Mesenchymal stem cell (in vitro differentiated cells and primary cell): Measurements from ENCODE around the gene TAF10.

Source experiments
- DNase-seq: peaks from one replicate; pipeline ENCODE4 v3.0.0-alpha.2; 2013
- H2AFZ ChIP-seq: one replicate; pipeline ENCODE4 v1.6.1; 2013; ENCODE audit warnings: low read depth, mild to moderate bottlenecking, control low read depth, inconsistent platforms, low read length, moderate library complexity
- H2AK5ac ChIP-seq: 2 replicates; pipeline ENCODE4 v1.6.1; 2013; ENCODE audit warnings: low read length, moderate library complexity, mild to moderate bottlenecking, inconsistent platforms; ENCODE audit not compliant: severe bottlenecking
- H2BK120ac ChIP-seq: one replicate; pipeline ENCODE4 v1.6.1; 2013; ENCODE audit warnings: low read depth, mild to moderate bottlenecking, inconsistent platforms, low read length, moderate library complexity
- H2BK12ac ChIP-seq, 2 experiments: one replicate each; pipeline ENCODE4 v1.6.1; 2013; ENCODE audit warnings: inconsistent platforms in 2 of 2, low read length in 2 of 2, mild to moderate bottlenecking in 2 of 2, moderate library complexity in 2 of 2, control low read depth in 1 of 2
- H2BK15ac ChIP-seq: one replicate; pipeline ENCODE4 v1.6.1; 2013; ENCODE audit warnings: mild to moderate bottlenecking, low read depth, inconsistent platforms; ENCODE audit not compliant: poor library complexity, severe bottlenecking
- H2BK5ac ChIP-seq: 2 replicates; pipeline ENCODE4 v1.6.1; 2013; ENCODE audit warnings: low read depth, mild to moderate bottlenecking, low read length, control low read depth, inconsistent platforms; ENCODE audit not compliant: poor library complexity, severe bottlenecking
- H3K14ac ChIP-seq, 2 experiments: one replicate each; pipeline ENCODE4 v1.6.1; 2013; ENCODE audit warnings: inconsistent platforms in 2 of 2, low read length in 2 of 2, control low read depth in 1 of 2, mild to moderate bottlenecking in 1 of 2, moderate library complexity in 1 of 2
- H3K18ac ChIP-seq, 2 experiments: one replicate each; pipeline ENCODE4 v1.6.1; 2013; ENCODE audit warnings: inconsistent platforms in 2 of 2, low read length in 2 of 2, control low read depth in 1 of 2, low read depth in 1 of 2, mild to moderate bottlenecking in 1 of 2
- H3K23ac ChIP-seq, 2 experiments: one replicate each; pipeline ENCODE4 v1.6.1; 2013; ENCODE audit warnings: inconsistent platforms in 2 of 2, low read length in 2 of 2, mild to moderate bottlenecking in 2 of 2, moderate library complexity in 2 of 2, control low read depth in 1 of 2
- H3K27ac ChIP-seq: 2 replicates; pipeline ENCODE4 v1.5.1; 2013; ENCODE audit warnings: mild to moderate bottlenecking, moderate library complexity, low read length, control low read depth, inconsistent platforms; ENCODE audit not compliant: poor library complexity, severe bottlenecking
- H3K27me3 ChIP-seq, 2 experiments: 2 replicates each; pipeline versions ENCODE4 v1.6.1 to v1.7.0; 2013; ENCODE audit warnings: low read length in 2 of 2, mild to moderate bottlenecking in 2 of 2, moderate library complexity in 2 of 2, control low read depth in 1 of 2, inconsistent platforms in 1 of 2; ENCODE audit not compliant: control insufficient read depth in 1 of 2, insufficient read depth in 1 of 2
- H3K36me3 ChIP-seq, 2 experiments: 2 replicates each; pipeline versions ENCODE4 v1.6.1 to v1.7.0; 2013; ENCODE audit warnings: low read length in 2 of 2, control low read depth in 1 of 2, inconsistent platforms in 1 of 2, low read depth in 1 of 2, mild to moderate bottlenecking in 1 of 2; ENCODE audit not compliant: insufficient read depth in 2 of 2, control insufficient read depth in 1 of 2
- H3K4ac ChIP-seq, 2 experiments: one replicate each; pipeline ENCODE4 v1.6.1; 2013; ENCODE audit warnings: inconsistent platforms in 2 of 2, low read length in 2 of 2, mild to moderate bottlenecking in 2 of 2, moderate library complexity in 2 of 2, control low read depth in 1 of 2, low read depth in 1 of 2
- H3K4me1 ChIP-seq: 2 replicates; pipeline ENCODE4 v1.6.1; 2013; ENCODE audit warnings: low read depth, low read length, control low read depth; ENCODE audit not compliant: control insufficient read depth, insufficient read depth
- H3K4me2 ChIP-seq: 2 replicates; pipeline ENCODE4 v1.6.1; 2013; ENCODE audit warnings: low read length, mild to moderate bottlenecking, inconsistent platforms; ENCODE audit not compliant: poor library complexity, severe bottlenecking
- H3K4me3 ChIP-seq, 2 experiments: 2 replicates each; pipeline versions ENCODE4 v1.5.1 to v1.7.0; 2013; ENCODE audit warnings: low read length in 2 of 2, mild to moderate bottlenecking in 2 of 2, control low read depth in 1 of 2, low read depth in 1 of 2; ENCODE audit not compliant: insufficient read depth in 1 of 2
- H3K79me1 ChIP-seq: replicated peaks from 2 replicates; pipeline ENCODE4 v1.6.1; 2013; ENCODE audit warnings: mild to moderate bottlenecking, control low read depth, low read length, inconsistent platforms; ENCODE audit not compliant: poor library complexity, severe bottlenecking
- H3K9ac ChIP-seq: 2 replicates; pipeline ENCODE4 v1.7.0; 2013; ENCODE audit warnings: mild to moderate bottlenecking, low read length, moderate library complexity
- H3K9me3 ChIP-seq: 2 replicates; pipeline ENCODE4 v1.7.0; 2013; ENCODE audit warnings: mild to moderate bottlenecking, low read length; ENCODE audit not compliant: control insufficient read depth
- H4K8ac ChIP-seq: one replicate; pipeline ENCODE4 v1.6.1; 2013; ENCODE audit warnings: inconsistent platforms, mild to moderate bottlenecking, low read length, moderate library complexity
- H4K91ac ChIP-seq: one replicate; pipeline ENCODE4 v1.6.1; 2013; ENCODE audit warnings: mild to moderate bottlenecking, low read length, inconsistent platforms
- WGBS: methylation state at CpG from one replicate; pipeline ENCODE4 v1.1.7; 2013; ENCODE audit warnings: mixed read lengths; 5-methylcytosine and 5-hydroxymethylcytosine counted together

TAF10 gene

DNA sequence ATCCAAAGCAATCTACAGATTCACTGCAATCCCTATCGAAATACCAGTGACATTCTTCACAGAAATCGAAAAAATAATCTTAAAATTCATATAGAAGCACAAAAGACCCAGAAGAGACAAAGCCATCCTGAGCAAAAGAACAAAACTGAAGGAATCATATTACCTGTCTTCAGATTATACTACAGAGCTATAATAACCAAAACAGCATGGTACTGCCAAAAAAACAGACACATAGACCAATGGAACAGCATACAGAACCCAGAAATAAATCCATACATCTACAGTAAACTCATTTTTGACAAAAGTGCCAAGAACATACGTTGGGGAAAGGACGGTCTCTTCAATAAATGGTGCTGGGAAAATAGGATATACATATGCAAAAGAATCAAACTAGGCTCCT is 27.5 kb downstream of the TAF10 start:
- Histone ChIP-seq H3K4ac (no peak overlapping the region), H2BK5ac (no peak overlapping the region), H3K79me1 (peaks cover 9% of the 10 kb centered on the region), H3K4me2 (no peak overlapping the region), H3K4me3 (no peak overlapping the region), H2BK12ac (no peak overlapping the region), H3K27me3 (no peaks in the 10 kb centered on the region), H3K27ac (no peak overlapping the region), H3K9ac (no peak overlapping the region), H2BK15ac (no peak overlapping the region), H2AFZ (no peak overlapping the region), H3K18ac (no peak overlapping the region), H4K91ac (no peak overlapping the region), H2AK5ac (no peak overlapping the region), H3K9me3 (peaks cover 17% of the 10 kb centered on the region), H4K8ac (no peak overlapping the region), H3K14ac (no peak overlapping the region), H3K36me3 (peaks cover 7 to 17% of the 10 kb centered on the region in 2 experiments), H3K23ac (no peak overlapping the region), H2BK120ac (no peak overlapping the region), H3K4me1 (peaks cover 11% of the 10 kb centered on the region)
- DNase-seq: no peak
- WGBS: 92% methylated on average over 3 of the region's 4 CpGs

DNA sequence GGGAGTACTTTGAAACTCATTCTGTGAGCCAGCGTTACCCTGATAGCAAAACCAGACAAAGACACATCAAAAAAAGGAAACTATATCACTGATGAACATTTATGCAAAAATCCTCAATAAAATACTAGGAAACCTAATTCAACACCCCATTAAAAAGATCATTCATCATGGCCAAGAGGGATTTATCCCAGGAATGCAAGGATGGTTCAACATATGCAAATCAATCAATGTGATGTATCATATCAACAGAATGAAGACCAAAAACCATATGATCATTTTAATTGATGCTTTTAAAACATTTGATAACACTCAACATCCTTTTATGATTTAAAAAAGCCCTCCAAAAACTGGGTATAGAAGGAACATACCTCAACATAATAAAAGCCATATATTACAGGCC is 28.4 kb downstream of the TAF10 start:
- Histone ChIP-seq H2BK5ac (no peak overlapping the region), H4K8ac (no peak overlapping the region), H3K27me3 (no peaks in the 10 kb centered on the region), H3K4me3 (no peak overlapping the region), H3K9ac (no peak overlapping the region), H3K4me1 (peaks cover 11% of the 10 kb centered on the region), H3K27ac (no peak overlapping the region), H4K91ac (no peak overlapping the region), H2AK5ac (no peak overlapping the region), H3K18ac (no peak overlapping the region), H3K79me1 (peaks cover 10% of the 10 kb centered on the region), H2BK15ac (no peak overlapping the region), H2BK120ac (no peak overlapping the region), H3K36me3 (peaks cover 8 to 18% of the 10 kb centered on the region in 2 experiments), H2BK12ac (no peak overlapping the region), H2AFZ (no peak overlapping the region), H3K23ac (no peak overlapping the region), H3K4me2 (no peak overlapping the region), H3K9me3 (peaks cover 17% of the 10 kb centered on the region), H3K14ac (no peak overlapping the region), H3K4ac (no peak overlapping the region)
- DNase-seq: no peak
- 100% methylated on average over 1 of the region's 1 CpG for WGBS

DNA sequence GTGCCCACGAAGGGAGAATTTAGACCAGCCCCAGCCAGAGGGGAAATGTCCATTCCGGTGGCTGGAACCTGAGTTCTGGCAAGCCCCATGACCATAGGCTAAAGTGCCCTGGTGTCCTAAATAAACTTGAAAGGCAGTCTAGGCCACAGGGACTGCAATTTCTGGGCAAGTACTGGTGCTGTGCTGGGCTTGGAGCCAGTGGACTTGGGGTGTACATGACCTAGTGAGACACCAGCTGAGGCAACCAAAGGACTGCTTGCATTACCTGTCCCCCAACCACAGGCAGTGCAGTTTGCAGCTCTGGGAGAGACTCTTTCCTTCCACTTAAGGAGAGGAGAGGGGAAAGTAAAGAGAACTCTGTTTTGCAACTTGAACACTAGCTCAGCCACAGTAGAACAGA is 32.3 kb downstream of the TAF10 start:
- no peak overlapping the region for H2AK5ac ChIP-seq
- no peak overlapping the region for H4K8ac ChIP-seq
- no peak overlapping the region for H2BK12ac ChIP-seq
- H3K4ac ChIP-seq: no peak overlapping the region
- no peak overlapping the region for H3K14ac ChIP-seq
- no peak overlapping the region for H3K4me3 ChIP-seq
- no peak overlapping the region for H3K4me2 ChIP-seq
- peaks cover 8 to 14% of the 10 kb centered on the region in 2 experiments for H3K36me3 ChIP-seq
- H2BK15ac ChIP-seq: no peak overlapping the region
- H3K4me1 ChIP-seq: peaks cover 5% of the 10 kb centered on the region
- no peak overlapping the region for H2BK120ac ChIP-seq
- no peak overlapping the region for H4K91ac ChIP-seq
- H2AFZ ChIP-seq: no peak overlapping the region
- no peak overlapping the region for H3K9ac ChIP-seq
- H2BK5ac ChIP-seq: no peak overlapping the region
- no peak overlapping the region for H3K23ac ChIP-seq
- WGBS: 96% methylated on average over 2 of the region's 2 CpGs
- H3K79me1 ChIP-seq: peaks cover 6% of the 10 kb centered on the region
- no peak overlapping the region for H3K27ac ChIP-seq
- no peak for DNase-seq
- H3K18ac ChIP-seq: no peak overlapping the region
- H3K9me3 ChIP-seq: peaks cover 14% of the 10 kb centered on the region
- H3K27me3 ChIP-seq: no peaks in the 10 kb centered on the region

DNA sequence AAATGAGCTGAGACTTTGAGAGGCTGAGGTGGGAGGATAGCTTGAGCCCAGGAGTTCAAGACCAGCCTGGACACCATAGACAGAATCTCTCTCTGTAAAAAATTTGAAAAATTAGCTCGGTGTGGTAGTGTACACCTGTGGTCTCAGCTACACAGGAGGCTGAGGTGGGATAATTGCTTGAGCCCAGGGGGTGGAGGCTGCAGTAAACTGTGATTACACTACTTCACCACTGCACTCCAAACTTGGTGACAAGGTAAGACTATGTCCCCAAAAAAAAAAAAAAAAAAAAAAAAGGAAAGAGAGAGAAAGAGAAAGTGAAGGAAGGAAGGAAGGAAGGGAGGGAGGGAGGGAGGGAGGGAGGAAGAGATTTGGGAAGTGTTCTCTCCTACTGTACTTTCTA is 33.9 kb downstream of the TAF10 start:
- H3K4me1 ChIP-seq: peaks cover 5% of the 10 kb centered on the region
- no peak overlapping the region for H3K4ac ChIP-seq
- no CpG with 5 or more reads among the region's 1 CpG for WGBS
- H2BK12ac ChIP-seq: no peak overlapping the region
- H3K9ac ChIP-seq: no peak overlapping the region
- H3K9me3 ChIP-seq: no peaks in the 10 kb centered on the region
- H3K23ac ChIP-seq: no peak overlapping the region
- H3K27me3 ChIP-seq: no peaks in the 10 kb centered on the region
- no peak overlapping the region for H4K91ac ChIP-seq
- DNase-seq: no peak
- no peak overlapping the region for H3K4me2 ChIP-seq
- H3K79me1 ChIP-seq: peaks cover 6% of the 10 kb centered on the region
- no peak overlapping the region for H3K14ac ChIP-seq
- H2BK15ac ChIP-seq: no peak overlapping the region
- no peak overlapping the region for H2BK5ac ChIP-seq
- H3K18ac ChIP-seq: no peak overlapping the region
- H2BK120ac ChIP-seq: no peak overlapping the region
- H4K8ac ChIP-seq: no peak overlapping the region
- H3K4me3 ChIP-seq: no peak overlapping the region
- H3K36me3 ChIP-seq: peaks cover 8 to 14% of the 10 kb centered on the region in 2 experiments
- H3K27ac ChIP-seq: no peak overlapping the region
- no peak overlapping the region for H2AK5ac ChIP-seq
- H2AFZ ChIP-seq: no peak overlapping the region
